NCI-H1105 (cell line): ENCODE measurements around the gene ALKBH3.

Experiments
- DNase-seq: peaks from one replicate; lab custom pipeline; 2025; lab: John Stamatoyannopoulos, UW

Gene ALKBH3

GRCh38 chr11:43941257-43941994, 60.8 kb downstream of the ALKBH3 start:
- no peak for DNase-seq

GRCh38 chr11:43942662-43943371, 62.2 kb downstream of the ALKBH3 start:
- DNase-seq, result no peak

- DNase-seq, result no peak
Measured at GRCh38 chr11:43943372-43943930, 62.8 kb downstream of the ALKBH3 start.

- DNase-seq, result no peak
Measured at GRCh38 chr11:43943931-43944751, 63.5 kb downstream of the ALKBH3 start.

GRCh38 chr11:43944761-43945311, 64.2 kb downstream of the ALKBH3 start:
- peak; percentile 21 for DNase-seq

GRCh38 chr11:43947003-43947500, 66.4 kb downstream of the ALKBH3 start:
- DNase-seq, result no peak

- no peak for DNase-seq
Measured at GRCh38 chr11:43947815-43948214, 67.2 kb downstream of the ALKBH3 start.

- DNase-seq, result no peak
Measured at GRCh38 chr11:43948341-43949225, 68.0 kb downstream of the ALKBH3 start.

GRCh38 chr11:43950311-43950855, 69.8 kb downstream of the ALKBH3 start:
- DNase-seq, result no peak

- DNase-seq, result no peak
Measured at GRCh38 chr11:43951231-43951630, 70.6 kb downstream of the ALKBH3 start.

GRCh38 chr11:43952020-43952400, 71.4 kb downstream of the ALKBH3 start:
- no peak for DNase-seq

- DNase-seq, result no peak
Measured at GRCh38 chr11:43952401-43953342, 72.0 kb downstream of the ALKBH3 start.

GRCh38 chr11:43953521-43953920, 72.9 kb downstream of the ALKBH3 start:
- no peak for DNase-seq

GRCh38 chr11:43954241-43954640, 73.6 kb downstream of the ALKBH3 start:
- DNase-seq, result no peak

GRCh38 chr11:43955381-43956118, 74.9 kb downstream of the ALKBH3 start:
- DNase-seq, result no peak

GRCh38 chr11:43957571-43957970, 76.9 kb downstream of the ALKBH3 start:
- DNase-seq, result no peak

- no peak for DNase-seq
Measured at GRCh38 chr11:43959321-43959995, 78.8 kb downstream of the ALKBH3 start.
